Measurements from ENCODE around the gene RHOG. TPM values are rescaled to one million over a fixed set of nuclear protein-coding genes. Genes with fewer than 3 reads are reported as not detected.

Gene RHOG
- total RNA-seq, 4 donors from 2014 or later = 38.0 to 77.4 (median 46.9) TPM

GRCh38 chr11:3834349-3834663 is 6.5 kb downstream of the RHOG start:
- no peak for TF ChIP-seq CTCF (IDR thresholded peaks at IDR 0.05 in 4 of 5, conservative IDR thresholded peaks at IDR 0.05 in 1 of 5)
- TF ChIP-seq POLR2A (IDR thresholded peaks at IDR 0.05) = no peak
- peaks cover 0 to 7% of the 10 kb centered on the region in 2 donors for H3K36me3 ChIP-seq
- no peaks in the 10 kb centered on the region for H3K27me3 ChIP-seq
- DNase-seq (no peak), ATAC-seq (no peak)
- intact Hi-C loops (cut with DNase I; ENCODE audit: low total_unique reads) (no loop called here), in situ Hi-C loops (cut with MboI; ENCODE audit: low sequenced_read_pairs in 4 of 4) (loop anchor here in 3 of 4 donors (25.0 kb wide), 2 partner anchors 372 to 778 kb away; partner anchors contain the start of gene TRIM68 (in 1 of the 3))
- peak overlapping the region in 3 of 4 donors; percentile 11 to 33 (median 32) for H3K27ac ChIP-seq
- peaks cover 17 to 27% of the 10 kb centered on the region in 2 donors for H3K4me1 ChIP-seq
- no peaks in the 10 kb centered on the region for H3K9me3 ChIP-seq
- no peak overlapping the region for H3K4me3 ChIP-seq

GRCh38 chr11:3833449-3833848 is 7.3 kb downstream of the RHOG start:
- Histone ChIP-seq H3K27ac (no peak overlapping the region), H3K36me3 (peaks cover 0 to 7% of the 10 kb centered on the region in 2 donors), H3K9me3 (no peaks in the 10 kb centered on the region), H3K27me3 (no peaks in the 10 kb centered on the region), H3K4me3 (no peak overlapping the region), H3K4me1 (peaks cover 17 to 27% of the 10 kb centered on the region in 2 donors)
- no peak for DNase-seq
- no peak for ATAC-seq
- TF ChIP-seq POLR2A (IDR thresholded peaks at IDR 0.05) (no peak), CTCF (IDR thresholded peaks at IDR 0.05 in 4 of 5, conservative IDR thresholded peaks at IDR 0.05 in 1 of 5) (no peak)
- intact Hi-C loops (cut with DNase I; ENCODE audit: low total_unique reads) (no loop called here), in situ Hi-C loops (cut with MboI; ENCODE audit: low sequenced_read_pairs in 4 of 4) (loop anchor here in 3 of 4 donors (25.0 kb wide), 2 partner anchors 371 to 779 kb away; partner anchors contain the start of gene TRIM68 (in 1 of the 3))

- ATAC-seq (no peak), DNase-seq (no peak)
- in situ Hi-C loops (cut with MboI; ENCODE audit: low sequenced_read_pairs in 4 of 4) (loop anchor here in 3 of 4 donors (25.0 kb wide), 2 partner anchors 371 to 779 kb away; partner anchors contain the start of gene TRIM68 (in 1 of the 3)), intact Hi-C loops (cut with DNase I; ENCODE audit: low total_unique reads) (no loop called here)
- no peaks in the 10 kb centered on the region for H3K9me3 ChIP-seq
- no peak overlapping the region for H3K4me3 ChIP-seq
- no peak overlapping the region for H3K27ac ChIP-seq
- TF ChIP-seq POLR2A (IDR thresholded peaks at IDR 0.05) (no peak), CTCF (IDR thresholded peaks at IDR 0.05 in 4 of 5, conservative IDR thresholded peaks at IDR 0.05 in 1 of 5) (no peak)
- peaks cover 15 to 26% of the 10 kb centered on the region in 2 donors for H3K4me1 ChIP-seq
- peaks cover 0 to 10% of the 10 kb centered on the region in 2 donors for H3K36me3 ChIP-seq
- H3K27me3 ChIP-seq = no peaks in the 10 kb centered on the region
Observed at GRCh38 chr11:3832816-3833215, 7.9 kb downstream of the RHOG start.

GRCh38 chr11:3831378-3832239 is 9.2 kb downstream of the RHOG start:
- DNase-seq = no peak
- H3K27ac ChIP-seq = no peak overlapping the region
- peaks cover 7 to 22% of the 10 kb centered on the region in 2 donors for H3K4me1 ChIP-seq

More at GRCh38 chr11:3831378-3832239, 9.2 kb downstream of the RHOG start:
- Histone ChIP-seq H3K27me3 (no peaks in the 10 kb centered on the region), H3K9me3 (no peaks in the 10 kb centered on the region), H3K4me3 (no peak overlapping the region), H3K36me3 (peaks cover 0 to 22% of the 10 kb centered on the region in 2 donors)
- no peak for ATAC-seq
- intact Hi-C loops (cut with DNase I; ENCODE audit: low total_unique reads) = no loop called here
- in situ Hi-C loops (cut with MboI; ENCODE audit: low sequenced_read_pairs in 4 of 4) = loop anchor here in 3 of 4 donors (25.0 kb wide), 2 partner anchors 369 to 781 kb away; partner anchors contain the start of gene TRIM68 (in 1 of the 3)
- TF ChIP-seq CTCF (IDR thresholded peaks at IDR 0.05 in 4 of 5, conservative IDR thresholded peaks at IDR 0.05 in 1 of 5) = no peak
- no peak for TF ChIP-seq POLR2A (IDR thresholded peaks at IDR 0.05)

Measured in gastrocnemius medialis (tissue), 4 donors.